GM23248 (cell line): ENCODE measurements around the gene PRKCE.

Experiments used
- EZH2 ChIP-seq: fragments of 200-600 bp; sonication (generic); IDR thresholded peaks from 2 replicates; pipeline ENCODE4 v1.6.1; 2018; ENCODE audit warnings: antibody characterized with exemption, mild to moderate bottlenecking; ENCODE audit not compliant: insufficient read depth, poor library complexity, severe bottlenecking
- EZH2phosphoT487 ChIP-seq: fragments of 200-600 bp; sonication (generic); IDR thresholded peaks from 2 replicates; pipeline ENCODE4 v1.6.1; 2018; ENCODE audit warnings: antibody characterized with exemption, moderate library complexity, mild to moderate bottlenecking, low read depth; ENCODE audit not compliant: insufficient read depth

DNA sequence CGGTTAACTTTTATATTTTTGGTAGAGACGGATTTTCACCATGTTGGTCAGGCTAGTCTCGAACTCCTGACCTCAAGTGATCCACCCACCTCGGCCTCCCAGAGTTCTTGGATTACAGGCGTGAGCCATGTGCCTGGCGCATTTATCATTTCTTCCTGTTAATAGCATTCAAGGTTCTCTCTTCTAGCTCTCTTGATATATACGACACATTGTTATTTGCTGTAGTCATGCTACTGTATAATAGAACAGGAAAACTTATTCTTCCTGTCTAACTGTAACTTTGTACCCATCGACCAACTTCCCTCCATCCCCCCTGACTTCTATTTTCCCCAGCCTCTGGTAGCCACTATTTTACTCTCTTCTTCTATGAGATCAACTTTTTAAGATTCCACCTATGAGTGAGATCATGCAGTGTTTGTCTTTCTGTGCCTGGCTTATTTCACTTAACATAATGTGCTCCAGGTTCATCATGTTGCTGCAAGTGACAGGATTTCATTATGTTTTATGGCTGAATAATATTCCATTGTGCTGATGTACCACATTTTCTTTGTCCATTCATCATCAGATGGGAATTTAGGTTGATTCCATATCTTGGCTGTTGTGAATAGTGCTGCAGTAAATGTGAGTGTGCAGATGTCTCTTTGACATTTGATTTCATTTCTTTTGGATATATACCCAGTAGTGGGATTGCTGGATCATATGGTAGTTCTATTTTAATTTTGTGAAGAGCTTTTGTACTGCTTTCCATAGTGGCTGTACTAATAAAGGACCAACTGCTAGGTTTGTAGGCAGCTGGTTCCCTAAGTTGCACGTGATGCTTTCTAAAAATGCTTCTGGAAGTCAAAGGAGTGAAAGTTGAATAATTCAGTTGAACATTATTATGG lies 205.2 kb downstream of the PRKCE start:
- TF ChIP-seq EZH2 (no peak), EZH2phosphoT487 (no peak)
